GM06990 (cell line): ENCODE data around the gene ZNF835.

Experiments
- DNase-seq: peaks from one replicate; pipeline ENCODE4 v3.0.0-alpha.2; 2011; ENCODE audit not compliant: insufficient read length; ENCODE audit errors: extremely low read depth
- H3K27me3 ChIP-seq: replicated peaks from 2 replicates; pipeline ENCODE4 v1.6.0; 2011; ENCODE audit warnings: low read length; ENCODE audit not compliant: control insufficient read depth, insufficient read depth
- H3K36me3 ChIP-seq: 2 replicates; pipeline ENCODE4 v1.5.1; 2011; ENCODE audit warnings: low read length; ENCODE audit not compliant: control insufficient read depth, insufficient read depth
- H3K4me3 ChIP-seq: replicated peaks from 2 replicates; pipeline ENCODE4 v1.5.1; 2011; ENCODE audit warnings: low read depth, mild to moderate bottlenecking, control low read depth, low read length
- CTCF ChIP-seq: IDR thresholded peaks from 2 replicates; pipeline ENCODE4 v1.5.1; 2011; ENCODE audit warnings: low read length, control low read depth, mild to moderate bottlenecking, inconsistent platforms; ENCODE audit not compliant: insufficient read depth, poor library complexity, severe bottlenecking

Gene ZNF835

GRCh38 chr19:56705939-56706338 is 34.4 kb upstream of the ZNF835 start:
- no peaks in the 10 kb centered on the region for H3K36me3 ChIP-seq
- no peak for TF ChIP-seq CTCF
- no peaks in the 10 kb centered on the region for H3K27me3 ChIP-seq
- DNase-seq: no peak
- H3K4me3 ChIP-seq: no peak overlapping the region

GRCh38 chr19:56701895-56702294 is 30.3 kb upstream of the ZNF835 start:
- TF ChIP-seq CTCF: no peak
- no peak for DNase-seq
- no peaks in the 10 kb centered on the region for H3K27me3 ChIP-seq
- no peak overlapping the region for H3K4me3 ChIP-seq
- no peaks in the 10 kb centered on the region for H3K36me3 ChIP-seq

GRCh38 chr19:56699552-56699951 is 28.0 kb upstream of the ZNF835 start:
- H3K4me3 ChIP-seq: no peak overlapping the region
- DNase-seq: no peak
- H3K36me3 ChIP-seq: no peaks in the 10 kb centered on the region
- TF ChIP-seq CTCF: no peak
- no peaks in the 10 kb centered on the region for H3K27me3 ChIP-seq

GRCh38 chr19:56692206-56692895 is 20.8 kb upstream of the ZNF835 start:
- no peak for DNase-seq
- Histone ChIP-seq H3K4me3 (no peak overlapping the region), H3K36me3 (no peaks in the 10 kb centered on the region), H3K27me3 (no peaks in the 10 kb centered on the region)
- no peak for TF ChIP-seq CTCF

GRCh38 chr19:56690670-56691069 is 19.1 kb upstream of the ZNF835 start:
- Histone ChIP-seq H3K27me3 (no peaks in the 10 kb centered on the region), H3K36me3 (no peaks in the 10 kb centered on the region), H3K4me3 (no peak overlapping the region)
- TF ChIP-seq CTCF: no peak
- DNase-seq: no peak

- TF ChIP-seq CTCF: no peak
- DNase-seq: no peak
- H3K27me3 ChIP-seq: no peaks in the 10 kb centered on the region
- no peaks in the 10 kb centered on the region for H3K36me3 ChIP-seq
- no peak overlapping the region for H3K4me3 ChIP-seq
Measured at GRCh38 chr19:56689198-56689597, 17.6 kb upstream of the ZNF835 start.
